IMR-90 (cell line): ENCODE results near the gene CCR9. TPM values are rescaled to one million over a fixed set of nuclear protein-coding genes. Genes with fewer than 3 reads are reported as not detected.
A peak's percentile ranks its signal among the peaks of the same experiment; 100 is the strongest.

Experiments used
- ATAC-seq: fragments of 200-7000 bp; cut with Tn5 transposase; 2 replicates; pipeline ENCODE4 v1.9.1; 2020; ENCODE audit warnings: low read depth, mild to moderate bottlenecking, moderate library complexity
- BruUV-seq: library from RNA; stranded (reverse); fragments of 400-500 nt; replicated peaks from 2 replicates; lab custom pipeline; 2021; lab: Mats Ljungman, UMichigan
- CTCF ChIA-PET: fragments of 300-600 bp; formaldehyde crosslinking; extraction: SDS; loops from one replicate; lab custom pipeline; 2021; ENCODE audit warnings: antibody characterized with exemption; lab: Yijun Ruan, JAX
- POLR2A ChIA-PET: fragments of 300-600 bp; sonication (Branson Sonifier 250); formaldehyde crosslinking; loops from one replicate; lab custom pipeline; 2022; ENCODE audit warnings: antibody characterized with exemption; ENCODE audit not compliant: unreplicated experiment; lab: Charles Lee
- DNase-seq: peaks from one replicate; pipeline ENCODE4 v3.0.0; 2013
- H2AFZ ChIP-seq: replicated peaks from 2 replicates; pipeline ENCODE3; 2013; ENCODE audit warnings: low read length, mild to moderate bottlenecking; ENCODE audit not compliant: poor library complexity
- H2AK5ac ChIP-seq: 2 replicates; pipeline ENCODE4 v1.6.1; 2013; ENCODE audit warnings: low read depth, low read length, inconsistent platforms
- H2AK9ac ChIP-seq: replicated peaks from 2 replicates; pipeline ENCODE3; 2013; ENCODE audit warnings: mild to moderate bottlenecking, low read depth, low read length, moderate library complexity; ENCODE audit not compliant: poor library complexity
- H2BK120ac ChIP-seq: 2 replicates; pipeline ENCODE4 v1.6.1; 2013; ENCODE audit warnings: low read depth, low read length, inconsistent platforms
- H2BK15ac ChIP-seq: 3 replicates; pipeline ENCODE4 v1.6.1; 2013; ENCODE audit warnings: low read depth, low read length, inconsistent platforms
- H2BK20ac ChIP-seq: 2 replicates; pipeline ENCODE4 v1.6.1; 2013; ENCODE audit warnings: low read depth, mild to moderate bottlenecking, inconsistent platforms, low read length, moderate library complexity
- H2BK5ac ChIP-seq: 2 replicates; pipeline ENCODE4 v1.6.1; 2013; ENCODE audit warnings: mild to moderate bottlenecking, low read depth, low read length, inconsistent platforms; ENCODE audit not compliant: poor library complexity, severe bottlenecking
- H3K14ac ChIP-seq: replicated peaks from 2 replicates; pipeline ENCODE4 v1.6.1; 2013; ENCODE audit warnings: low read depth, low read length, inconsistent platforms
- H3K18ac ChIP-seq: 2 replicates; pipeline ENCODE4 v1.6.1; 2013; ENCODE audit warnings: low read depth, low read length, control low read depth
- H3K23ac ChIP-seq: 2 replicates; pipeline ENCODE4 v1.6.1; 2013; ENCODE audit warnings: low read depth, low read length, inconsistent platforms
- H3K27ac ChIP-seq: 2 replicates; pipeline ENCODE4 v1.5.1; 2013; ENCODE audit warnings: mild to moderate bottlenecking, control low read depth, low read length; ENCODE audit not compliant: insufficient read depth
- H3K27me3 ChIP-seq: 2 replicates; pipeline ENCODE4 v1.6.1; 2013; ENCODE audit warnings: low read length; ENCODE audit not compliant: control insufficient read depth, insufficient read depth
- H3K36me3 ChIP-seq: 2 replicates; pipeline ENCODE4 v1.6.1; 2013; ENCODE audit warnings: low read length, mixed read lengths; ENCODE audit not compliant: control insufficient read depth, insufficient read depth
- H3K4ac ChIP-seq: 2 replicates; pipeline ENCODE4 v1.6.1; 2013; ENCODE audit warnings: low read depth, low read length, inconsistent platforms
- H3K4me1 ChIP-seq: 2 replicates; pipeline ENCODE4 v1.6.1; 2013; ENCODE audit warnings: low read length, mixed read lengths; ENCODE audit not compliant: control insufficient read depth, insufficient read depth
- H3K4me2 ChIP-seq: 2 replicates; pipeline ENCODE4 v1.6.1; 2013; ENCODE audit warnings: low read depth, mild to moderate bottlenecking, control low read depth, low read length, moderate library complexity
- H3K4me3 ChIP-seq: 2 replicates; pipeline ENCODE4 v1.5.1; 2013; ENCODE audit warnings: low read depth, mild to moderate bottlenecking, control low read depth, low read length, moderate library complexity; ENCODE audit not compliant: insufficient read depth
- H3K56ac ChIP-seq: 2 replicates; pipeline ENCODE4 v1.6.1; 2013; ENCODE audit warnings: low read length, inconsistent platforms; ENCODE audit not compliant: insufficient read depth; ENCODE audit errors: extremely low read depth
- H3K79me1 ChIP-seq, 2 experiments: 2 replicates each; pipeline ENCODE4 v1.6.1; 2013; ENCODE audit warnings: low read length in 2 of 2, inconsistent platforms in 1 of 2, low read depth in 1 of 2
- H3K9ac ChIP-seq: 2 replicates; pipeline ENCODE4 v1.6.1; 2013; ENCODE audit warnings: low read depth, low read length, control low read depth
- H3K9me1 ChIP-seq: 2 replicates; pipeline ENCODE4 v1.6.1; 2013; ENCODE audit warnings: low read length, inconsistent platforms; ENCODE audit not compliant: insufficient read depth
- H3K9me3 ChIP-seq: 2 replicates; pipeline ENCODE4 v1.6.1; 2013; ENCODE audit warnings: low read length; ENCODE audit not compliant: control insufficient read depth, insufficient read depth
- H4K20me1 ChIP-seq: 2 replicates; pipeline ENCODE4 v1.6.1; 2013; ENCODE audit warnings: low read length, inconsistent platforms; ENCODE audit not compliant: insufficient read depth
- H4K5ac ChIP-seq: 2 replicates; pipeline ENCODE4 v1.6.1; 2013; ENCODE audit warnings: mild to moderate bottlenecking, low read depth, low read length, control low read depth
- H4K8ac ChIP-seq, 2 experiments: 2 replicates each; pipeline ENCODE4 v1.6.1; 2013; ENCODE audit warnings: low read depth in 2 of 2, low read length in 2 of 2, control low read depth in 1 of 2, inconsistent platforms in 1 of 2
- H4K91ac ChIP-seq: 2 replicates; pipeline ENCODE4 v1.6.1; 2013; ENCODE audit warnings: low read depth, low read length, inconsistent platforms; ENCODE audit not compliant: insufficient read depth
- BHLHE40 ChIP-seq: fragments of 150-350 bp; IDR thresholded peaks from 2 replicates; pipeline ENCODE4 v1.6.1; 2016; ENCODE audit warnings: mild to moderate bottlenecking, low read depth, low read length
- CEBPB ChIP-seq: IDR thresholded peaks from 2 replicates; pipeline ENCODE4 v1.6.1; 2012; ENCODE audit warnings: low read depth, low read length, improper control_type of control experiment
- USF2 ChIP-seq: fragments of 150-350 bp; IDR thresholded peaks from 2 replicates; pipeline ENCODE4 v1.6.1; 2017; ENCODE audit warnings: mild to moderate bottlenecking, antibody characterized with exemption, low read length, low read depth
- WGBS, 2 experiments: methylation state at CpG; one replicate each; pipeline versions ENCODE4 v1.1.5 to v1.1.7; 2013; ENCODE audit warnings: missing lambda C conversion rate in 2 of 2; ENCODE audit not compliant: insufficient read length in 1 of 2; ENCODE audit errors: extremely low coverage in 2 of 2; 5-methylcytosine and 5-hydroxymethylcytosine counted together
- dilution Hi-C: fragments of 300-500 bp; cut with HindIII; formaldehyde crosslinking; loops from one replicate; pipeline ENCODE4 v1.14.3; 2018; ENCODE audit warnings: low sequenced_read_pairs; ENCODE audit not compliant: unreplicated experiment
- in situ Hi-C: fragments of 300-500 bp; cut with MboI; formaldehyde crosslinking; loops from 3 replicates; pipeline ENCODE4 v1.14.3; 2019; ENCODE audit warnings: low sequenced_read_pairs, inconsistent platforms, mixed read lengths
- intact Hi-C: fragments of 100-400 bp; cut with micrococcal nuclease; formaldehyde crosslinking; loops from 2 replicates; pipeline ENCODE4 v1.10.0; 2022
- polyA plus RNA-seq, 3 experiments: library from polyadenylated mRNA; depleted of rRNA; stranded (reverse); fragments of >200 nt; gene quantifications; 2 replicates each; pipeline ENCODE4 v1.2.3, GENCODE V29; 2012; ENCODE audit warnings: low replicate concordance in 1 of 3
- total RNA-seq: library from RNA; depleted of rRNA; stranded (reverse); fragments of >200 nt; gene quantifications from 2 replicates; pipeline ENCODE4 v1.2.3, GENCODE V29; 2012

The CCR9 gene
- total and polyA plus RNA-seq, 2 of the 4 experiments (the other 2 are of a cell fraction), result not detected

GRCh38 chr3:45923755-45924154 lies 37.4 kb downstream of the CCR9 start:
- Histone ChIP-seq H2BK5ac (no peak overlapping the region), H3K4me1 (peaks cover 12% of the 10 kb centered on the region), H3K9me3 (no peaks in the 10 kb centered on the region), H3K23ac (no peak overlapping the region), H2BK15ac (no peak overlapping the region), H3K4ac (no peak overlapping the region), H3K9me1 (peaks cover 17% of the 10 kb centered on the region), H4K8ac (no peak overlapping the region; a peak in 1 of 4 replicates), H3K4me3 (no peak overlapping the region), H3K56ac (no peak overlapping the region), H3K27me3 (no peaks in the 10 kb centered on the region), H2AK5ac (peak overlapping the region; percentile 19; the same call in 1 of the 2 replicates), H3K4me2 (no peak overlapping the region), H3K79me1 (no peaks in the 10 kb centered on the region; a peak in 1 of 4 replicates), H3K14ac (0 out of 2 replicates have a peak overlapping the region, but pooled peaks have one; percentile 6), H3K18ac (no peak overlapping the region), H4K5ac (no peak overlapping the region), H2AFZ (no peak overlapping the region), H4K20me1 (0 out of 2 replicates have a peak, but pooled peaks cover 1% of the 10 kb centered on the region), H3K9ac (no peak overlapping the region), H2BK120ac (no peak overlapping the region), H2BK20ac (no peak overlapping the region), H3K36me3 (peaks cover 37% of the 10 kb centered on the region), H3K27ac (no peak overlapping the region), H2AK9ac (peak overlapping the region; percentile 80), H4K91ac (no peak overlapping the region)
- ATAC-seq (peak; percentile 37), DNase-seq (peak; percentile 81)
- intact Hi-C loops (no loop called here), dilution Hi-C loops (no loop called here), in situ Hi-C loops (loop anchor here (10.0 kb wide), 1 partner anchor 889 kb away; no protein-coding TSS in a partner anchor)
- no CpG with 5 or more reads among the region's 3 CpGs for WGBS, 2 experiments
- POLR2A ChIA-PET, result no interaction called here
- BruUV-seq, result no TSS peak
- TF ChIP-seq CEBPB (no peak), BHLHE40 (0 out of 2 replicates have a peak, but pooled peaks have one; percentile 31), USF2 (no peak)
- CTCF ChIA-PET, result no interaction called here
